ENCODE data around the gene SLC45A1. TPM values are rescaled to one million over a fixed set of nuclear protein-coding genes. Genes with fewer than 3 reads are reported as not detected.

SLC45A1 gene
- total and polyA plus RNA-seq, 7 experiments from 2014 or later = 0.15 to 1.5 (median 1.2) TPM

DNA sequence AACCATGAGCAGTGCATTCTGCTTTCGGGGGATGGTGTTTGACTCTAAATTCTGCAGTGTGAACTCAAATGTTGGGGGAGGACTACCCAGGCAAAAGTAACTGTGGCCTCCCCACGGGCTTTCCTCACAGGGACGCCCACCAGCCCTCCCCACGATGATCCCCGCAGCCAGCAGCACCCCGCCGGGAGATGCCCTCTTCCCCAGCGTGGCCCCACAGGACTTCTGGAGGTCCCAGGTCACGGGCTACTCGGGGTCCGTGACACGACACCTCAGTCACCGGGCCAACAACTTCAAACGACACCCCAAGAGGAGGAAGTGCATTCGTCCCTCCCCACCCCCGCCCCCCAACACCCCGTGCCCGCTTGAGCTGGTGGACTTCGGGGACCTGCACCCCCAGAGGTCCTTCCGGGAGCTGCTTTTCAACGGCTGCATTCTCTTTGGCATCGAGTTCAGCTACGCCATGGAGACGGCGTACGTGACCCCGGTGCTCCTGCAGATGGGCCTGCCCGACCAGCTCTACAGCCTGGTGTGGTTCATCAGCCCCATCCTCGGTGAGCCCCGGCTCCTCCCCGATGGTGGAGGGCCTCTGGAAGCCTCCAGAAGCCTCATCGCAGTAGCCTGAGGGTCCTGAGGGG is 6.4 kb downstream of the SLC45A1 start:
- Mint-ChIP-seq H3K9me3 (peaks cover 0 to 4% (median 0%) of the 10 kb centered on the region in 11 donors), H3K27ac (no peak overlapping the region), H3K36me3 (peaks cover 0 to 15% (median 9%) of the 10 kb centered on the region in 5 donors), H3K27me3 (peaks cover 0 to 16% (median 0%) of the 10 kb centered on the region in 5 donors), H3K4me3 (no peak overlapping the region), H3K4me1 (peaks cover 0 to 11% (median 0%) of the 10 kb centered on the region in 7 donors)
- H3K27me3 ChIP-seq (ENCODE audit: control insufficient read depth in 2 of 2, insufficient read depth in 2 of 2, low read length in 2 of 2) = no peaks in the 10 kb centered on the region
- intact Hi-C loops (cut with micrococcal nuclease) = no loop called here
- no peak for DNase-seq
- no peak overlapping the region for H3K4me3 ChIP-seq (ENCODE audit: low read length)
- ChIA-PET CTCF (no interaction called here), POLR2A (no interaction called here)
- ATAC-seq = no peak
- no peaks in the 10 kb centered on the region for H3K9me3 ChIP-seq (ENCODE audit: control insufficient read depth in 2 of 3, low read length in 3 of 3)
- no peak overlapping the region for H3K27ac ChIP-seq (ENCODE audit: low read depth, low read length)
- no peaks in the 10 kb centered on the region for H3K36me3 ChIP-seq (ENCODE audit: control insufficient read depth in 2 of 3, insufficient read depth in 3 of 3, low read length in 3 of 3)
- no peaks in the 10 kb centered on the region for H3K4me1 ChIP-seq (ENCODE audit: control insufficient read depth in 2 of 2, insufficient read depth in 2 of 2, low read length in 2 of 2)

DNA sequence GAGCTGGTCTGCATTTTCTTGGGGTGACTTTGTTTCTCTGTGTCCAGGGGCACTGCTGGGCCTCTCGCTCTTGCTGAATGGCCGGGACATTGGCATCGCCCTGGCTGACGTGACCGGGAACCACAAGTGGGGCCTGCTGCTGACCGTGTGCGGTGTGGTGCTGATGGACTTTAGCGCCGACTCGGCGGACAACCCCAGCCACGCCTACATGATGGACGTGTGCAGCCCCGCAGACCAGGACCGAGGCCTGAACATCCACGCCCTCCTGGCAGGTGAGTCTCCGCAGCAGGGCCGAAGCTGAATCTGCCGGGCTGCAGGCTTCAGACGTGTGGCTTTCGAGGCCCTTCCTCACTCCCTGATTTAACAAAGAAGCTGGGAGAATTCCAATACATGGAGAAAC is 7.9 kb downstream of the SLC45A1 start:
- H3K27ac Mint-ChIP-seq = no peak overlapping the region
- H3K4me3 Mint-ChIP-seq = no peak overlapping the region

DNA sequence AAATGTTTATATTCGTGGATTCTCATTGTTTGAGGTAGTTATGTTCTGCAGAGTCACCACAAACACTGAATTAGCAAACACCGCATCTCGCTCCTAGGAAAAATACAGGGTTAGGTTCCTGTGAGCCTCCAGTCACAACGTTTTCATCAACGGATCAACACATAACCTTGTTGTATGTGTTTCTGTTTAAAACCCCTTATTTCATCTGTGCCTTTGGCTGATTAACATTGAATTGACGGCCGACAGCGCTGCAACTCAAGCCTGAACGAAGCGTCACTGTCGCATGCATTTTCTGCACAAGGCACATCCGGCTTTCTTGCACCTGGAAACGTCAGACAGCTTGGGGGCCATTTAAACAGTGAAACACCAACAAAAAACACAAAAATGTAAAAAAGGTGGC is 8.4 kb downstream of the SLC45A1 start:
- H3K36me3 ChIP-seq (ENCODE audit: control insufficient read depth in 2 of 3, insufficient read depth in 3 of 3, low read length in 3 of 3) = no peaks in the 10 kb centered on the region
- H3K4me1 Mint-ChIP-seq = peaks cover 0 to 5% (median 0%) of the 10 kb centered on the region in 7 donors
- ChIA-PET POLR2A (no interaction called here), CTCF (no interaction called here)
- H3K27ac Mint-ChIP-seq = no peak overlapping the region
- intact Hi-C loops (cut with micrococcal nuclease) = no loop called here
- H3K9me3 ChIP-seq (ENCODE audit: control insufficient read depth in 2 of 3, low read length in 3 of 3) = no peaks in the 10 kb centered on the region
- H3K27me3 ChIP-seq (ENCODE audit: control insufficient read depth in 2 of 2, insufficient read depth in 2 of 2, low read length in 2 of 2) = no peaks in the 10 kb centered on the region
- H3K4me3 Mint-ChIP-seq = no peak overlapping the region
- peaks cover 0 to 4% (median 0%) of the 10 kb centered on the region in 11 donors for H3K9me3 Mint-ChIP-seq
- no peak overlapping the region for H3K4me3 ChIP-seq (ENCODE audit: low read length)
- H3K36me3 Mint-ChIP-seq = peaks cover 0 to 16% (median 9%) of the 10 kb centered on the region in 5 donors
- H3K27ac ChIP-seq (ENCODE audit: low read depth, low read length) = no peak overlapping the region
- DNase-seq (no peak), ATAC-seq (no peak)
- no peaks in the 10 kb centered on the region for H3K27me3 Mint-ChIP-seq
- H3K4me1 ChIP-seq (ENCODE audit: control insufficient read depth in 2 of 2, insufficient read depth in 2 of 2, low read length in 2 of 2) = no peaks in the 10 kb centered on the region

More for the DNA sequence above, 7.9 kb downstream of the SLC45A1 start:
- intact Hi-C loops (cut with micrococcal nuclease) = no loop called here
- Mint-ChIP-seq H3K36me3 (peaks cover 0 to 16% (median 9%) of the 10 kb centered on the region in 5 donors), H3K9me3 (peaks cover 0 to 4% (median 0%) of the 10 kb centered on the region in 11 donors), H3K27me3 (peaks cover 0 to 2% (median 0%) of the 10 kb centered on the region in 5 donors), H3K4me1 (peaks cover 0 to 8% (median 0%) of the 10 kb centered on the region in 7 donors)
- no peak for ATAC-seq
- no peak overlapping the region for H3K4me3 ChIP-seq (ENCODE audit: low read length)
- no peaks in the 10 kb centered on the region for H3K27me3 ChIP-seq (ENCODE audit: control insufficient read depth in 2 of 2, insufficient read depth in 2 of 2, low read length in 2 of 2)
- H3K27ac ChIP-seq (ENCODE audit: low read depth, low read length) = no peak overlapping the region
- no peak for DNase-seq
- ChIA-PET CTCF (no interaction called here), POLR2A (no interaction called here)
- no peaks in the 10 kb centered on the region for H3K36me3 ChIP-seq (ENCODE audit: control insufficient read depth in 2 of 3, insufficient read depth in 3 of 3, low read length in 3 of 3)
- H3K4me1 ChIP-seq (ENCODE audit: control insufficient read depth in 2 of 2, insufficient read depth in 2 of 2, low read length in 2 of 2) = no peaks in the 10 kb centered on the region
- no peaks in the 10 kb centered on the region for H3K9me3 ChIP-seq (ENCODE audit: control insufficient read depth in 2 of 3, low read length in 3 of 3)

DNA sequence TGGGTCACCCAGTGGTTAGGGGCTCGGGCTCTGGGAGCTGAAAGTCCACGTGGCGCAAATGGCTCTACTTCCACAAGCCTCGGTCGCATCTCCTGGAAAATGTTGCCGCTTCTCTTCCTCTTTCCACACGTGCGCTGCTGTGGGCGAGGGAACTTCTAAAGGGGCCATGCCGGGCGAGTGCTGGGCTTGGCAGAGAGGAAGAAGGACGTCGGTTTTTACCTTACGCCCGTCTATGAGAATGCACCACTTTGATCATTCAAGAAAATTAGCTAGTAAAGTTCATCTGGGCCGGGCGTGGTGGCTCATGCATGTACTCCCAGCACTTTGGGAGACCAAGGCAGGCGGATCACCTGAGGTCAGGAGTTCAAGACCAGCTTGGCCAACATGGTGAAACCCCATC is 10.4 kb downstream of the SLC45A1 start:
- H3K9me3 Mint-ChIP-seq = peaks cover 0 to 2% (median 0%) of the 10 kb centered on the region in 11 donors
- peaks cover 0 to 2% (median 0%) of the 10 kb centered on the region in 7 donors for H3K4me1 Mint-ChIP-seq
- H3K36me3 ChIP-seq (ENCODE audit: control insufficient read depth in 2 of 3, insufficient read depth in 3 of 3, low read length in 3 of 3) = no peaks in the 10 kb centered on the region
- no peak overlapping the region for H3K27ac Mint-ChIP-seq
- H3K4me3 Mint-ChIP-seq = no peak overlapping the region
- ATAC-seq = no peak
- H3K9me3 ChIP-seq (ENCODE audit: control insufficient read depth in 2 of 3, low read length in 3 of 3) = no peaks in the 10 kb centered on the region
- no peak for DNase-seq
- H3K4me1 ChIP-seq (ENCODE audit: control insufficient read depth in 2 of 2, insufficient read depth in 2 of 2, low read length in 2 of 2) = no peaks in the 10 kb centered on the region
- POLR2A ChIA-PET = no interaction called here
- H3K27ac ChIP-seq (ENCODE audit: low read depth, low read length) = no peak overlapping the region
- no peaks in the 10 kb centered on the region for H3K27me3 Mint-ChIP-seq
- H3K4me3 ChIP-seq (ENCODE audit: low read length) = no peak overlapping the region
- CTCF ChIA-PET = no interaction called here
- intact Hi-C loops (cut with micrococcal nuclease) = no loop called here
- H3K36me3 Mint-ChIP-seq = peaks cover 0 to 16% (median 0%) of the 10 kb centered on the region in 5 donors
- no peaks in the 10 kb centered on the region for H3K27me3 ChIP-seq (ENCODE audit: control insufficient read depth in 2 of 2, insufficient read depth in 2 of 2, low read length in 2 of 2)

DNA sequence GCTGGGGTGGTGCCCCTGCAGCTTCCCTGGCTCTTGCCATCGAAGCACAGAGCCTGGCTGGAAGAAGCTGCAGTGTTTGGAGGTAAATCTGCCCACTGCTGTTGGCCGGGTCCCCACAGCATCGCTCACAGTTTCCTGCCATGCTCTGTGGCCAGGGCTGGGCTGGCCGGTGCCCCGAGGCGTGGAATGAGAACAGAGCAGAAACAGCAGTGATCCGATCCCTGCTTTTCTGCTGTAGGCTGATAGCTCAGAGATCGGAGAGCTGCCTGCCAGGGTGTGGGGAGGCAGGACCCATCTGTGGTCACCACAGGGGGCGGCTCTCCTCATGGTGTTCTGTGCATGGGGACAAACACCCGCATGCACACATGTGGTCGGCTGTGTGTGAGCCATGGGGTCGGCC is 11.5 kb downstream of the SLC45A1 start:
- ChIA-PET CTCF (interaction anchor here (0.5 kb wide), 1 partner anchor 51 kb away, joined by 5 read pairs; no protein-coding TSS in a partner anchor), POLR2A (no interaction called here)
- Mint-ChIP-seq H3K27ac (no peak overlapping the region), H3K36me3 (peaks cover 0 to 24% (median 5%) of the 10 kb centered on the region in 5 donors), H3K4me1 (peaks cover 0 to 2% (median 0%) of the 10 kb centered on the region in 7 donors), H3K9me3 (peaks cover 0 to 2% (median 0%) of the 10 kb centered on the region in 11 donors), H3K4me3 (no peak overlapping the region), H3K27me3 (no peaks in the 10 kb centered on the region)
- no peaks in the 10 kb centered on the region for H3K36me3 ChIP-seq (ENCODE audit: control insufficient read depth in 2 of 3, insufficient read depth in 3 of 3, low read length in 3 of 3)
- H3K27me3 ChIP-seq (ENCODE audit: control insufficient read depth in 2 of 2, insufficient read depth in 2 of 2, low read length in 2 of 2) = no peaks in the 10 kb centered on the region
- no peaks in the 10 kb centered on the region for H3K4me1 ChIP-seq (ENCODE audit: control insufficient read depth in 2 of 2, insufficient read depth in 2 of 2, low read length in 2 of 2)
- no peak overlapping the region for H3K4me3 ChIP-seq (ENCODE audit: low read length)
- DNase-seq (no peak), ATAC-seq (no peak)
- no peak overlapping the region for H3K27ac ChIP-seq (ENCODE audit: low read depth, low read length)
- no peaks in the 10 kb centered on the region for H3K9me3 ChIP-seq (ENCODE audit: control insufficient read depth in 2 of 3, low read length in 3 of 3)
- intact Hi-C loops (cut with micrococcal nuclease) = no loop called here

DNA sequence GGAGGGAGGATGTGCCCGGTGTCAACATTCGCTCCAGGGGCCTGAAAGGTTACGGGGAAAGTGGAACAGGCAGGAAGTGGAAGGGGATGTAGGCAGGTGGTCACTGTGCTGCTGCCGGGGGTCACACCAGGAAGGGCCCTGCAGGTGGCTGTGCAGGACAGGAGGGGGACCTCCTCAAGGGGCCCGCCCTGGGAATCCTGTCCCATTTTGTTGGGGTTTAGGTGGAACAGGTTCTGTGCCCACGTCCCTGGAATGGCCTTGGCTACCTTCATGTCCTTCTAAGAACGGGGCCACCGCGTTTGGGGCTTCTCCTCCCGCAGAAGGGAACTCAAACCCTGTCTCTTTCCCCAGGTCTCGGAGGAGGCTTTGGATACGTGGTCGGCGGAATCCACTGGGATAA is 11.9 kb downstream of the SLC45A1 start:
- POLR2A ChIA-PET = no interaction called here
- CTCF ChIA-PET = no interaction called here
- Histone ChIP-seq H3K4me3 (ENCODE audit: low read length) (no peak overlapping the region), H3K36me3 (ENCODE audit: control insufficient read depth in 2 of 3, insufficient read depth in 3 of 3, low read length in 3 of 3) (no peaks in the 10 kb centered on the region), H3K27ac (ENCODE audit: low read depth, low read length) (no peak overlapping the region), H3K4me1 (ENCODE audit: control insufficient read depth in 2 of 2, insufficient read depth in 2 of 2, low read length in 2 of 2) (no peaks in the 10 kb centered on the region), H3K27me3 (ENCODE audit: control insufficient read depth in 2 of 2, insufficient read depth in 2 of 2, low read length in 2 of 2) (no peaks in the 10 kb centered on the region), H3K9me3 (ENCODE audit: control insufficient read depth in 2 of 3, low read length in 3 of 3) (no peaks in the 10 kb centered on the region)
- intact Hi-C loops (cut with micrococcal nuclease) = no loop called here
- ATAC-seq (no peak), DNase-seq (no peak)
- Mint-ChIP-seq H3K4me1 (peaks cover 0 to 2% (median 0%) of the 10 kb centered on the region in 7 donors), H3K27me3 (no peaks in the 10 kb centered on the region), H3K27ac (no peak overlapping the region), H3K4me3 (no peak overlapping the region), H3K36me3 (peaks cover 0 to 24% (median 7%) of the 10 kb centered on the region in 5 donors), H3K9me3 (peaks cover 0 to 2% (median 0%) of the 10 kb centered on the region in 11 donors)

All from naive thymus-derived CD4-positive, alpha-beta T cell (primary cell).